ENCODE data around the gene RREB1.

Gene RREB1

DNA sequence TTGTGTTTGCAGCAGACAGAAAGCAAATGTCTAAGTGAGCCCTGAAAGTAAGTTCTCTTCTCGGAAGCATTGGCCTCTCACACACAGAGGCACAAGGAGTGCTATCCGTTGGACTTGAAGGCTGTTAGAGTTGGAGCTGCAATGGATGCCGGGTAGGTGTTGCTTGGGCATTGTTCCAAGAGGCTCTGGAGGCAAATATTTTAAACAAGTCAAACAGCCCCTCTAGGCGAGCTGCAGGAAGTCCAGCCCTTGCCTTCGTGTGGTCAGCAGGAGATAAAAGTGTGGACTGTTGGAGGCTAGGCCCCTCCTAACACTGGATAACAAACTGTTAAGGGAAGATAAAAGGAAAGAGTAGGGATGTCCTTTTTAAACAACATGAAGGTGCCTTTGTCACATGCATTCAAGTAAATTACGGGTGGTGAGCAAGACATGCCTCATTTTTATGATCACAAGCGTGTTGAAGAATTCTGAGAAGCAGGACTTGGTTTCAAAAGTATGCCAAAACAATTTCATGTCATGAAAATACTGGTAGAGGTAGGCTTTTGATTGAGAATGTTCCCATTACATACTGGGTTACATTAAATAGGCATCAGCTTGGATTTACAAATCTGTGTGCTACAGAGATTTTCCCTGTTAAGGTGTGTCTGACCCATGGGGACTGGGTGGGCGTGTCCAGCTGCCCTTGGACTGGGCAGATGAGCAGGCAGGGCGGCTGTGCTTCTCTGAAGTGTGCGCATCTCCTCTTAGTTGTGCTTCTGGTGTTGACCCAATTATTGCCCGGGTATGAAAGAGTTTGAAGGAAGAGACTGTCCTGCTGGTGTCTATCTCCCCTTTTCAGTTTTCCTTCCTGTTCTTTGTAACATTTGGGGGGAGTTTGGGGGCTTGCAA lies 57.5 kb downstream of the RREB1 start:
- FAIRE-seq = no peak

DNA sequence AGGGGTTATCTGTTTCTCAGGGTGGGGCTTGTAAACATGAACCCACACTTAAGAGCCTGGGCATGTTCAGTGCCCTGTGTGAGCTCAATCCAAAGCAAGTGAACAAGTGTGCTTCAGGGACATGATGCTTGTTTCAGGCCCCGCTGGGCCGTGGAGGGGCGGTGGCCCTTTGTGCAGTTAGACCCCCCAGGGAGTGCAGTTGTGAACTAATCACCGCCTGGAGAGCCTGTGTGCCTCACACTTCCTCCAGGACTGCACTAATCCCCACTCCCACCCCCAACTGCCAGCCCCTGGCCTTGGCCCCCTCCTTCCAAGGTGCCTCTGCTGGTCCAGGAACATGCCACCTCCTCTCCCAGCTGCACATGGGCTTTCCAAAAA lies 58.1 kb downstream of the RREB1 start:
- FAIRE-seq = no peak

DNA sequence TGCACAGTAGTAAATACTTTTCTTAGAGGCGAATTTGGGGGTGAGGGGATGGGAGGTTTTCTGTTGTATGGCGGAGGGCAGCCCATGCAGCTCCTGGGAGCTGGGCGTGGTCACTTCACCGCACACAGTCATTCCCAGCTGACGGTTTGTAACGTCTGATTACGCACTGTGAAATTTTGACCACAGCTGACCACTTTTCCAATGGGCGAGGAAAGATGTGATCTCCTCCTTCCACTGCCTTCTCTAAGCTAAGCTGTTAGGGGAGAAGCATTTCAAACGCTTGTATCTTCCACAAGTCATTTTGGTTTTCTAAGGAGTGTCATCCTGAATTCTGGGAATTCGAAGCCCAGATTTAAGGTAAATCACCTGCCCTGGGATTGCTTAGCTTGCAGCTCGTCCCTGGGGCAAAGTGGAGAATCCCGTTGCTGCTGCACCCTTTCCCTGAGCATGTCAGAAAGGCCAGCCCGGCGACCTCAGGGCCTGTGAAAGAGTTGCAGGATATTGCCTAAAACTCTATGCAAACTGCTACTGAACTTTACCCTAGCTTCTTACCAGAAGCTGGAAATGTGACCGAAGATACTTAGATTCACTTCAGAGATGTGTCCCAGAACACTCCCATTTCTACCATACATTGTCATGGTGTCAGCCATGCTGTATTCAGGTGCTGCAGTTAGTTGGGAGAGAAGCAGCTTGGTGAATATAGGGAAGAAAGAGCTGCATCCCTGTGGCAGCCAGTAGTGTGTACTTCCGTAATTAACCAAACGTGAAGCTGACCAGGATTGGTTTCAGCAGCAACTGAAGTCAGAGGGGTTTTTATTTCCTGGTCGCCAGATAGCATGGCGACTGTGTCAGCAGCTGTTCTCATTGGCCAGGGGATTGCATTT lies 58.9 kb downstream of the RREB1 start:
- no peak for FAIRE-seq

DNA sequence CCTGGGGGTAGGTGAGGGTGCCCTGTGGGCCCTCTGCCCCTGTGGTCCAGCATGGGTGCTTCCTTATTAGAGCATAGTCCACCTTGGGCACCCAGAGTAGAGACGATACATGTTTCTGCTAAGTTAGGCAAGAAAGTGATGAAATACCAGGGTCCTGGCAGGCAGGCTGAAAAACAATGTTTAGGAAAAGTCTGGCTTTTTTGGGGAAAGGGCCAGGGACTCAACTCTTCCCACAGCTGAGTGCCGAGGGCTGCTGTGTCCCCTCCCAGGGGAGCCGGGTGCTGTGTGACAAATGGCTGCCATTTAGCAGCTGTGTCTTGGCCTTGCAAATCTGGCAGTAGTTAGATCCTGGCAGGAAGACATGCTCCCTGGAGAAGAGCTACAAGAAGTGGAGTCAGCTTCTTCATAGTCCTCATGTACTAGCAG lies 61.5 kb downstream of the RREB1 start:
- FAIRE-seq = no peak

DNA sequence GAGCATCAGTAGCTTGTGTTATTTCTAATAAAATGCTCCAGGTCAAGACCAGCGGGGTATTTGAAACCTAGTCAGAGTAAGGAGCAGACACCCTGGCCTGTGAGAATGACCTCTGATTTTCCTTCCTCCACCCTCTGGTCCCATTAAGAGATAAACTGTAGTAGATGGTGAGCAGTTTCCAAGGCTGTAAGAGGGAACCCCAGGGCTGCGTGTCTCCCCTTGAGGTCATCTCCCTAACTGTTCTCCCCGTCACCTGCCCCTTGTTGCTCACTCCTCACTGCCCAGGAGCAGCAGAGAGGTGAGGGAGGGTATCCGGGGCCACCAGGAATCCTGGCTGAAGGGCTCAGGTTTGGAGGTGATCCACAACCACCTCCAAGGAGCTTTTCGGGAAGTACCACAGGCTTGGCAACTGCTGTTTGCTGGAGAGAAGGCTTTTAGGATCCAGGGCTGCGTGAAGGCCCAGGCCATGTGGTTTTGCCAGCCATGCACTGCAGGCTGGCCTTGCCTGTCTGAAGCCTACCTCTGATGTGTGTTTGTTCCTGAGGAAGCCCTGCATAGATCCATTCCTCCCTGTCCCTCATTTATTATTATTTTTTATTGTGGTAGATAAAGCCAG lies 62.5 kb downstream of the RREB1 start:
- FAIRE-seq = no peak

DNA sequence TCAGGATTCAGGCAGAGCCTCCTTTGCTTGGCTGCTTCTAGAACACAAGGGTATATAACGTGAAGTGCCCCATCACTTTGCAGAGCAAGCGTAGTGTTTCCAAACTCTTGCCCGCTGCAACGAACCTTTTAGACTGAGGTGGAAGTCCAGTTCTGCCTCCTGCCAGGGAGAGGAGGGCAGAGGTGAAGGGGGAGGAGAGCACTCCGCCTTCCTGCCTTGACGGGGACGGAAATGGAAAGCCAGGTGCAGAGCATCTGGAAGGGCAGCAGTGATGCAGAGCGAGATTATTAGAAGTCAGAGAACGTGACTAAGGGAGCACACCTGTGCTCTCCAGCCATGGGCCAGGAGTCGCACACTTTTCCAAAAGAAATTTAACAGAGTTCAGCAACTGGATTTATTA lies 63.4 kb downstream of the RREB1 start:
- FAIRE-seq = no peak

DNA sequence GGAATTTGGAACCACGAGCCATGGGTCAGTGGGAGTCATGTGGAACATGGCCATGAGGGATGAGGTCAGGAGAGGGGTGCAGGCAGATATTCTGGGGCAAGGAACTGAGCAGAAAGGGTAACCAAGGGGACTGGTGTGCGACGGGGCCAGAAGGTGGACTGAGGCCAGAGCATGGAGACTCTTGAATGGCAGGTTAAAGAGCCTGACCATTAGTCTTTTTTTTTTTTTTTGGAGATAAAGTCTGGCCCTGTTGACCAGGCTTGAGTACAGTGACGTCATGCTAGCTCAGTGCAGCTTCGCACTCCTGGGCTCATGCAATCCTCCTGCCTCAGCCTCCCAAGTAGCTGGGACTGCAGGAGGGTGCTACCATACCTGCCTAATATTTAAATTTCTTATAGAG lies 64.0 kb downstream of the RREB1 start:
- FAIRE-seq = no peak

DNA sequence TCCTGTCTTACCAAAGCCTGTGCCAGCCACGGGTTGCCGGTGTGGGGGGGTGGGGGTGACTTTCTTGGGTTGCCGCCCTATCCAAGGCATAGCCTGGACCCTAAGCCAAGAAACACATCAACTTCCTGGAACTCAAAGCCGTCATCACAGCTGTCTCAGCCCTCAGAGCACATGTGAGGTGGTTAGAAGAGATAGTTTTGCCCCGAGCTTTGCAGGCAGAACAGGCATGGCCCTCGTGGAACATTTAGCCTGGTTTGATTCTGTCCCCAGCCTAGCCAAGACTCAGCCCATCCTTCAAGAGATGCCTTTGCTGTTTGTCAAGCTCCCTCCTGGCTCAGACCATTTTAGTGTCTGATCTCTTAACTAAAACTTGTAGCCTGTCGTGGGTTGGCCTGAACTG lies 64.9 kb downstream of the RREB1 start:
- no peak for FAIRE-seq

DNA sequence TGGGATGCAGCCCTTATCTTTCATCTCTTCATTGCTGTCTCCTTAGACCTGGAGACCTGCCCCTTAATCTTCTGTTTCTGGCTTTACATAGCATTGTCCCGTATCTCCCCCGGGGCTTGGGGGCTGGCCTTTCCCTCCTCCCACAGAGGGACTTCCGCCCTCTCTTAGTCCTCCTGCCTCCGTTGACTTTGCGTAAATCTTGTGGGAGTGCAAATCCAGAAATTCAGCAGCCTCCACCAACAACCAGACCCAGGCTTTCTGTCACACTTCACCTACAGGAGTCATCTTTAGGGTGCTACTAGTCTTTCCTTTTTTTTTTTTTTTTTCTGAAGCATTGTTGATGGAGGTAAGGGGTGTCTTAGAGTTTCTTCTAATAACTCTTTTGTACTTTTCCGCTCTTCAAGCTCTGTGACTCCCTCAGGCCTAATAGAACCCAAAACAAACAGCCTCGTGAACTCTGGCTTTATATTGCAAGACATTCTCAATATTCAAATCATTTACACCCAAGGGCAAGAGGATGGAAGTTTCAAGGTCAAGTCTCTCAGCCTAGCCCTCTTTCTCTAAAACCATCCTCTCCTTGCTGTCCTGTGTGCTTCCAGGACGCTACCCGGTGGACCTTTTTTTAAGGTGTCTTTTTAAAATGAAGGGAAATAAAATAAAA lies 66.2 kb downstream of the RREB1 start:
- FAIRE-seq = no peak

DNA sequence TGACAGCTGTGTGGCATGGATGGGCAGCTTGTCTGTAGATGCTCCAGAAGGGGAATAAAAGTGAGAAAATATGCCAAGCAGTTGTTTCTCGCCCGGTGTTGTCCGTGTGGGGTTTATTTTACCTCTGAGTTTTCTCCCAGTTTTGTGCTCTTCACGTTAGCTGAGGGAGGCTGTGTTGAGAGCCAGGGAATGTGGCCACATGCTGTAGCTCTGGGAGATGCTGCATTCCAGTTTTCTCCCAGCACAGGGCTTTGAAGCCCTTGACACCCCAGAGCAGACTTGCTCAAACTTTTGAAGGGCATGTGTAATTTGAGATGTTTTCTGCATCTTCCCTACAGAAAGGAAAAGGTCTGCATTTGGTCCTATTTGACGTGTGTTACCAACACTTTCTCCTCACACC lies 67.7 kb downstream of the RREB1 start:
- FAIRE-seq = no peak

DNA sequence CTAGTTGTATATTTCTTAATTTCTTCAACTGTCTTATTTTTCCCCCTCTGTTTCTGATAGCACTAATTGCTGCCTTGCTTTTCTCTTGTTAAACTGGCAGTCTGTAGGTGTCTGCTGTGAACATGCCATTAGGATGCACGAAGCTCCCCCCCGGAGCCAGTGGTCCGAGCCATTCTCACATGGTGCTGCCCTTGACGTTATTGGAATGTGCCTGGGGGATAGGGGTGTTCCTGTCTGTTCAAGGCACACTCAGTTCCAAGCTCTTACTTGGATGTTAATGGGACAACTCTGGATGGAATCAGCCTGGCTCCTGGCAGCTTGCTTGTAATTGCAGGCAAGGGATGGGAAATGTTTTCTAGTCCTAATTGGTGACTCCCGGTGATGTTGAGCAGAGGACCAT lies 68.4 kb downstream of the RREB1 start:
- no peak for FAIRE-seq

DNA sequence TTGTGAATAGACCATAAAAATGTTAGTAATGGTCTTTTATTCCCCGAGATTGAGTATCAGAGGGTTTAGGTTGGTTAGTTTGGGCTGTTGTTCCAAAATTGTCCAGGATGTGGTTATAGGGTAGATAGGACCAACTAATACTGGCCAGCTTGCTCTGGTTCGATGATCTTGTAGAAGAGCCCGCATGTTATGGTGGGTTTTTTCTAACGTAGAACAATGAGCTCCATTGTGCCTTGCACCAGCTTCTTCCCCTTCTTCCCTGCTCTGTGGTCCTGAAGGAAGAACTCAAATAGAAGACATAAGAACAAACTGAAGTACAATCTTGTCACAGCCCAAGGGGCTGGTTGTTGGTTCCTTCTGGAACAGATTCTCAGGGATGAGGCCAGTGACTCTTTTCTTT lies 70.5 kb downstream of the RREB1 start:
- FAIRE-seq = no peak

DNA sequence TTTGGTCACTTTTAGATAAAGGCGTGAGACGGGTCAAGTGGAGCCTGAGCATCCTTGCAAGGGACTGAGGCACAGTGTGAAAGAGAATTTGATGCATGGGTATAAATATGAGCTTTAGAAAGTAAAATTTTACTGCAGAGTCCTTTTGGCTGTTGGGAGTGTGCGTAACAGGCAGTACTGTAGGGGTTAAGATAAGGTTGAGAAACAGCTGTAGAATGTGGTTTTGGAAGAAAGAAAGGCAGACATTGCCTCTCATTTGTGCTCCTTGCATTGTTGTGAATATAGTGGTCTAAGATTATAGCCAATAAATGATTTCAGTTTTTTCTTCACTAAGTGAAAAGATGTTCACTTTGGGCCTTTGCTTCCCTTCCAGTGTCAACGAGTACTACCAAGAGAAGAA lies 73.0 kb downstream of the RREB1 start:
- FAIRE-seq = no peak

DNA sequence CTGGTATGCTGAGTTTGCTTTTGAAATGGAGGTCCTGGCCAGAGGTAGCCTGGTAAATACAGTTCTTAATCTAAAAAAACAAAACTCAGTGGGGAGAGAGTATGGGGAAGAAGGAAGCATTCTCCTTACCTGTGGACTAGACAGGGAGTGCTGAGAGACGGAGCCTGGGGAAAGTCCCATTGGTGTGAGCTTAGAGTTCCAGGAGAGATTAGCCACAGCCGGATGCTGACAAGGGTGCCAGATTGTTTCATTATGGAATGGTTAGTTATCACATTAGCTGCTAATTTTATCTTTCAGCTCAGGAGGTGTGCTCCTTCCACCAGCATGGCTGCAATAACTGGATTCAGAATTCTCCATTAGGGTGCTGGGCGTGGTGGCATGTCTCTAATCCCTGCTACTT lies 75.9 kb downstream of the RREB1 start:
- no peak for FAIRE-seq

DNA sequence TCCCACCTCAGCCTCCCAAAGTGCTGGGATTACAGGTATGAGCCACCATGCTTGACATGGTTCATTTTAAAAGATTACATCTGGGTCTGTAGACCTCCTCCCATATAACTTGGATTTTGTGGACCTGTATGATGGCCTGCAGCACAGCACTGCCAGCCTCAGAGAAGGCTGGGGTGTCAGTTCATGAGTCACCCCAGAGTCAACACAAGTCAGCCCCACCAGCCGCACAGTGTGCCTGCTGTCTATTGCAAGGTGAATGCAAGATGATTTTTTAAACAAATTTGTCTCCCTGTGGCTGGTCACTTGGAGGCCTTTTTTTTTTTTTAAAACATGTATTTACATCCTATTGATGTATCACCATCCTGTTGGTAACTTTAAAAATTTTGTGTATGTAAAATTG lies 76.7 kb downstream of the RREB1 start:
- no peak for FAIRE-seq

DNA sequence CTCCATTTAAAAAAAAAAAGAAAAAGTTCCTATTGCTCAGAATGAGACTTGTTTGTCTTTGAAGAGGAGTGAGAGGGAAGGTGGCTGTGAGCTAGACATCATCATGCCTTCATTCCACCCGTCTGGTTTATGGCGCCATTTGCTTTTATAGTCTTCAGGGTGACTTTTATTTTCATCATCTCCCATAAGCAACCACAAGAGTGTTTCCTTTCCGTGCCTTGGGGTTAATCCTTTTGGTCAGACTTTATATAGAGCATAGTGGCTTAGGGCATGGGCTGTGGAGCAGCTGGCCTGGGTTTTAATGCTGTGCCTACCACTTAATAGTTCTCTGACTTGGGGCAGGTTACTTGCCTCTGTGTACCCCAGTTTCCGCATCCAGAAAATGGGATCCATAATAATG lies 77.8 kb downstream of the RREB1 start:
- FAIRE-seq = no peak

DNA sequence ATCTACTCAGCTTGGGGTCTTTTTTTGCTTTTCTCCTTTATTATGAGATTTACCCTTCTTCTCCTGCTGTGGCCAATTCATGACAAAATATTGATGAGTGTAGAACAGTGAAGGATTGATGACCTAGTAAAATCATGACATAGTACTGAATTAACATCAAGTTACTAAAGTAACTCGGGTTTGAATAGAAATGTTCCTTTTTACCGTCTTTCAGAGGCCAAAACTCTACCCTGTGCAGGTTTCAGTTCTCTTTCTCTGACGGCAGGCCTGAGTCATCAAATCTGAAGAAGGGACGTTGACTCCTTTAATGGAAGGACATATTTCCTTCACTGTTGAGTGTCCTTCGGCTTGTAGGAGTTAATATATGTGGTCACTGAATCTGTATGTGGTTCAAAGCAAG lies 80.7 kb downstream of the RREB1 start:
- FAIRE-seq = no peak

DNA sequence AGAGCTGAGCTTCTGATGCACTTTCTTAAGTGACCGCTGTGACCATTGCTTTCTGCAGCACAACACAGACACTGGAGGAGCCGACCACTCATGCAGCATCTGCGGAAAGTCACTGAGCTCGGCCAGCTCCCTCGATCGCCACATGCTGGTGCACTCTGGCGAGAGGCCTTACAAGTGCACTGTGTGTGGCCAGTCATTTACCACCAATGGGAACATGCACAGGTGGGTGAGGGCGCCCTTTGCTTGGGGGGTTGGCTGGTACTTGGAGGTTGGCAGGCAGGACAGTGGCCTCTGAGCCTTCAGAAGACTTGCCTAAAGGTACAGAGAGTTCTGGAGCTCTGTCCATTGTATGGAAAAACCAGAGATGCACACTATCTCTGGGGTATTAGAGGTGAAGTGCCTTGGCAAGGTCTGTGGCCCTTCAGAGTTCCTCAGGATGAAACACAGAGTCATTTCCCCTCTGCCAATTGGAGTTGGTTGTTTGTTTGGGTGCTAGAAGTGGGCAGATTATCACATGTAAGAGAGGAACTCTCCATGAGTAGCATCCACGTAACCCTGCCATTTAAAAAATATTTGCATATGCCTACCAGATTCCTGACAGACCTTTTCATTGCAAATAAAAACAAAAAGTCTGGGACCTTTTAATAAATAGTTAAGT lies 81.5 kb downstream of the RREB1 start:
- FAIRE-seq = no peak

DNA sequence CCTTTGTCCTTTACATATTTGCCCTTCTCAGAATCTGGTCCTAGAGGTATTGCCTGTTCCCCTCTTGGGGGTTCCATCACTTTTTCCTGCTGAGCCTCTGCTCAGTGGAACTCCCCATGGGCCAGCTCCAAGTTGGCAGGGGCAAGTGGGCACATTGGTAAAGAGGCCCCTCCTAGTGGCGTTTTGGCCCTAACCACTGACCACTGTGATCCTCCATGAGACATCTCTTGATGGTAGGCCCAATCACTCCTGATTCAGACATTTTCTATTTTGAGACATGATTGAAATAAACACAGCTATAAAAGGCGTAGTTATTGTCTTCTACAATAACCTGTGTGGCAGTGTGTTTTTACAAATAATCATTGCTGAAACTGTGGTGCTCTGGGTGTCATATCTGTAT lies 83.0 kb downstream of the RREB1 start:
- no peak for FAIRE-seq

DNA sequence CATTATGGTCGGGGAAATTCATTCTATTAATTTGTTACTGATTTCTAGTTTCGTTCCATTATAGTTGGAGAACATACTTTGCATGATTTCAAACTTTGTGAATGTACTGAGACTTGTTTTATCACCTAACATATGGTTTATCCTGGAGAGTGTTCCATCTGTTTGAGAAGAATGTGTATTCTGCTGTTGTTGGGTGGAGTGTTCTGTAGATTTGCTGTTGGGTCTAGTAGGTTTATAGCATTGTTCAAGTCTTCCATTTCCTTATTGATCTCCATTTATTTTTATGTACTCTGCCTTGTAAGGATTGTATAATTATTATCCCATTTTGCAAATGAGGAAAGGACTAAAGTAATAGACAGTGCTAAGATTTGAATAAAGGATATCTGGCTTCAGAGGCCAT lies 85.4 kb downstream of the RREB1 start:
- FAIRE-seq = no peak

DNA sequence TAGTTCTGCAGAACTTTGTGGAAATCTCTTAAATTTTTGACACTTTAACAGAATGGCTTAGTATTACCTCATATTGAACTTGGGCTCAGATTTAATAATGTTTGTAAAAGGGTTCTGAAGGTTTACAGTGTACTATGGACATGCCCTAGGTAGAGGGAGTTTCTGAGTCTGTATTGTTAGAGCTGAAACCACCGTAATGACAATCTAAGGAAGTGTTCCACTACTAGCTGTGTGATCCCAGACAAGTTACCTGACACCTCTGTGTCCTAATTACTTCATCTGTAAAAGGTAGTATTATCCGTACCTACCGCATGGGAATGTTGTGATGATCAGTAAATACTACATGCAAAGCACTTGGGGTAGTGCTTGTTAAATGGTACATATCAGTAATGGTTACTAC lies 86.9 kb downstream of the RREB1 start:
- no peak for FAIRE-seq

DNA sequence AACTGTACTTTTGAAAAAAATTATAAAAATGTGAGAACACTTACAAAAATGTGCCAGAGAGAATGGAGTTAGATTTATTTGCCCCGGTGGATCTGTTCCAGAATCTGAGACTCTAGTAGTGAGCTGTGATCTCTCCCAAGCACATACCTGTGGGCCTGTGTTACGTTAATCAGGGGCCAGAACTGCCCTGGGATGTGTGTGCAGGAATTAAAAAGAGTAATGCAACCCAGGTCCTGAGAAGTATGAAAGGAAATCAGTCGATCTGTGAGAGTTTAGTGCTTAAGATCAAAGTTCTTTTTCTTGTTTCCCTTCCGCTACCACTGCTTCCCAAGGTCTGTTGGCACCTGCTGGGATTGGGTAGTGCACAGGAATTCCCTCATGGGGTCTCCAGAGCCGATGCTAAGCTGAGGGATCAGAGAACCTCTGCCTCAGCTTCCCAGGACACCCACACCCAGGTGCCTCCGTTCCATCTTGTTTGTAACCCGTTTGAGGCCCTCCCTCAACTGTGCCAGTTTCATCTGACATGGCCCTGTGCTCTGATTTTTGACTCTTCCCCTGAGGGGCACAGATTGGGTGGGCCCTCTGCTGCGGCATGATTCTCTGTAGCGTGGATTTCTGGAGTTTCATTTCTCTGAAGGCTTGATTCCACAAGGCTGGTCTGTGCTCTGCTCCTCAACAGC lies 87.7 kb downstream of the RREB1 start:
- FAIRE-seq = no peak

Measured in G401.6 (cell line).